CD4-positive, alpha-beta memory T cell (primary cell): ENCODE data around the gene KCND2. TPM values are rescaled to one million over a fixed set of nuclear protein-coding genes. Genes with fewer than 3 reads are reported as not detected.
"Not testable (repeated sequence)": the region's sequence is repeated elsewhere in the genome, so short reads cannot be mapped to it uniquely, and the experiment has no call there.

ENCODE experiments used
- CTCF ChIA-PET: fragments of 350-600 bp; sonication (Branson Sonifier 250); formaldehyde crosslinking; loops from one replicate; lab custom pipeline; 2021; ENCODE audit warnings: inconsistent platforms; ENCODE audit not compliant: partially characterized antibody; lab: Charles Lee
- POLR2A ChIA-PET: fragments of 350-600 bp; sonication (Branson Sonifier 250); formaldehyde crosslinking; loops from one replicate; lab custom pipeline; 2021; ENCODE audit not compliant: partially characterized antibody; lab: Charles Lee
- DNase-seq, 5 donors: peaks; one replicate each; pipeline versions ENCODE4 v3.0.0 to v3.0.0-alpha.2; 2020 to 2022; ENCODE audit warnings: mixed read lengths in 1 of 5
- H3K27ac ChIP-seq: one replicate; pipeline ENCODE4 v1.7.0; 2013; ENCODE audit warnings: low read depth, low read length
- H3K27me3 ChIP-seq: 2 replicates; pipeline ENCODE4 v1.7.0; 2013; ENCODE audit warnings: mild to moderate bottlenecking, low read length, moderate library complexity; ENCODE audit not compliant: insufficient read depth
- H3K36me3 ChIP-seq: 2 replicates; pipeline ENCODE4 v1.7.0; 2013; ENCODE audit warnings: mild to moderate bottlenecking, low read length, moderate library complexity; ENCODE audit not compliant: insufficient read depth
- H3K4me1 ChIP-seq: 2 replicates; pipeline ENCODE4 v1.7.0; 2013; ENCODE audit warnings: mild to moderate bottlenecking, low read length, moderate library complexity; ENCODE audit not compliant: insufficient read depth
- H3K4me3 ChIP-seq, 2 donors: one replicate each; pipeline ENCODE4 v1.7.0; 2013; ENCODE audit warnings: low read length in 2 of 2, mild to moderate bottlenecking in 1 of 2
- H3K9me3 ChIP-seq, 2 donors: one replicate each; pipeline ENCODE4 v1.7.0; 2013; ENCODE audit warnings: low read length in 2 of 2, control low read depth in 1 of 2; ENCODE audit not compliant: control insufficient read depth in 1 of 2
- H3K27ac Mint-ChIP-seq, 7 donors: one replicate each; pipeline ENCODE4 v1.8.0; 2020 to 2021; ENCODE audit warnings: mixed read lengths in 7 of 7, mild to moderate bottlenecking in 6 of 7, inconsistent platforms in 3 of 7, moderate library complexity in 3 of 7
- H3K27me3 Mint-ChIP-seq, 2 donors: one replicate each; pipeline ENCODE4 v1.8.0; 2020 to 2021; ENCODE audit warnings: mixed read lengths in 2 of 2
- H3K36me3 Mint-ChIP-seq, 2 donors: one replicate each; pipeline ENCODE4 v1.8.0; 2020 to 2021; ENCODE audit warnings: mixed read lengths in 2 of 2, inconsistent platforms in 1 of 2, mild to moderate bottlenecking in 1 of 2
- H3K4me1 Mint-ChIP-seq, 4 donors: one replicate each; pipeline ENCODE4 v1.8.0; 2020 to 2021; ENCODE audit warnings: mixed read lengths in 4 of 4, mild to moderate bottlenecking in 1 of 4
- H3K4me3 Mint-ChIP-seq, 8 donors: one replicate each; pipeline ENCODE4 v1.8.0; 2020 to 2021; ENCODE audit warnings: mixed read lengths in 8 of 8, mild to moderate bottlenecking in 7 of 8, moderate library complexity in 6 of 8, inconsistent platforms in 3 of 8
- H3K9me3 Mint-ChIP-seq, 8 donors: one replicate each; pipeline ENCODE4 v1.8.0; 2020 to 2021; ENCODE audit warnings: mixed read lengths in 8 of 8, mild to moderate bottlenecking in 5 of 8, inconsistent platforms in 3 of 8, moderate library complexity in 1 of 8
- intact Hi-C: fragments of 100-400 bp; cut with micrococcal nuclease; formaldehyde crosslinking; loops from one replicate; pipeline ENCODE4 v1.15.1; 2023
- polyA plus RNA-seq, 2 donors: library from polyadenylated mRNA; unstranded; fragments of 300-500 nt; fragmentation: Illumina TruSeq; gene quantifications; one replicate each; pipeline ENCODE4 v1.2.3, GENCODE V29; 2021
- total RNA-seq, 2 experiments: library from RNA; stranded (reverse); gene quantifications; one replicate each; pipeline ENCODE4 v1.2.3, GENCODE V29; 2021

Gene KCND2
- total and polyA plus RNA-seq, 4 experiments from 2014 or later, result not detected

- Mint-ChIP-seq H3K4me1 (peaks cover 0 to 2% (median 0%) of the 10 kb centered on the region in 4 donors), H3K9me3 (peaks cover 0 to 4% (median 0%) of the 10 kb centered on the region in 8 donors), H3K36me3 (no peaks in the 10 kb centered on the region), H3K4me3 (no peak overlapping the region), H3K27me3 (no peaks in the 10 kb centered on the region), H3K27ac (no peak overlapping the region)
- intact Hi-C loops, result no loop called here
- Histone ChIP-seq H3K27ac (no peak overlapping the region), H3K4me1 (no peaks in the 10 kb centered on the region), H3K36me3 (no peaks in the 10 kb centered on the region), H3K27me3 (no peaks in the 10 kb centered on the region), H3K4me3 (no peak overlapping the region), H3K9me3 (no peaks in the 10 kb centered on the region)
- CTCF ChIA-PET, result no interaction called here
- no peak for DNase-seq
- POLR2A ChIA-PET, result no interaction called here
These were observed 280.5 kb downstream of the KCND2 start for GRCh38 chr7:120553491-120553890.

- H3K4me3 Mint-ChIP-seq, result no peak overlapping the region
- no peaks in the 10 kb centered on the region for H3K36me3 ChIP-seq
- H3K27ac ChIP-seq, result no peak overlapping the region
- peaks cover 0 to 4% (median 0%) of the 10 kb centered on the region in 8 donors for H3K9me3 Mint-ChIP-seq
- CTCF ChIA-PET, result no interaction called here
- H3K4me1 Mint-ChIP-seq, result no peaks in the 10 kb centered on the region
- intact Hi-C loops, result no loop called here
- no peak overlapping the region for H3K27ac Mint-ChIP-seq
- no peaks in the 10 kb centered on the region for H3K36me3 Mint-ChIP-seq
- no peak overlapping the region for H3K4me3 ChIP-seq
- H3K4me1 ChIP-seq, result no peaks in the 10 kb centered on the region
- no peaks in the 10 kb centered on the region for H3K27me3 Mint-ChIP-seq
- POLR2A ChIA-PET, result no interaction called here
- no peaks in the 10 kb centered on the region for H3K9me3 ChIP-seq
- DNase-seq, result no peak
- H3K27me3 ChIP-seq, result no peaks in the 10 kb centered on the region
These were observed 282.1 kb downstream of the KCND2 start for GRCh38 chr7:120554960-120555571.

GRCh38 chr7:120564145-120564544 is 291.2 kb downstream of the KCND2 start:
- H3K9me3 ChIP-seq, result no peaks in the 10 kb centered on the region
- no peaks in the 10 kb centered on the region for H3K27me3 ChIP-seq
- no peaks in the 10 kb centered on the region for H3K4me1 ChIP-seq
- Mint-ChIP-seq H3K27ac (no peak overlapping the region), H3K36me3 (no peaks in the 10 kb centered on the region), H3K27me3 (no peaks in the 10 kb centered on the region), H3K9me3 (peaks cover 0 to 4% (median 0%) of the 10 kb centered on the region in 8 donors), H3K4me1 (no peaks in the 10 kb centered on the region), H3K4me3 (no peak overlapping the region)
- ChIA-PET CTCF (no interaction called here), POLR2A (no interaction called here)
- DNase-seq, result no peak
- H3K27ac ChIP-seq, result no peak overlapping the region
- intact Hi-C loops, result no loop called here
- H3K4me3 ChIP-seq, result no peak overlapping the region
- H3K36me3 ChIP-seq, result no peaks in the 10 kb centered on the region

GRCh38 chr7:120567204-120567603 is 294.2 kb downstream of the KCND2 start:
- Mint-ChIP-seq H3K27me3 (no peaks in the 10 kb centered on the region), H3K36me3 (no peaks in the 10 kb centered on the region), H3K4me3 (no peak overlapping the region), H3K27ac (no peak overlapping the region), H3K9me3 (peaks cover 0 to 1% (median 0%) of the 10 kb centered on the region in 8 donors), H3K4me1 (no peaks in the 10 kb centered on the region)
- DNase-seq, result no peak
- H3K4me1 ChIP-seq, result no peaks in the 10 kb centered on the region
- H3K9me3 ChIP-seq, result no peaks in the 10 kb centered on the region
- H3K36me3 ChIP-seq, result no peaks in the 10 kb centered on the region
- no peaks in the 10 kb centered on the region for H3K27me3 ChIP-seq
- intact Hi-C loops, result no loop called here
- no peak overlapping the region for H3K27ac ChIP-seq
- H3K4me3 ChIP-seq, result no peak overlapping the region
- POLR2A ChIA-PET, result no interaction called here
- CTCF ChIA-PET, result no interaction called here

DNA sequence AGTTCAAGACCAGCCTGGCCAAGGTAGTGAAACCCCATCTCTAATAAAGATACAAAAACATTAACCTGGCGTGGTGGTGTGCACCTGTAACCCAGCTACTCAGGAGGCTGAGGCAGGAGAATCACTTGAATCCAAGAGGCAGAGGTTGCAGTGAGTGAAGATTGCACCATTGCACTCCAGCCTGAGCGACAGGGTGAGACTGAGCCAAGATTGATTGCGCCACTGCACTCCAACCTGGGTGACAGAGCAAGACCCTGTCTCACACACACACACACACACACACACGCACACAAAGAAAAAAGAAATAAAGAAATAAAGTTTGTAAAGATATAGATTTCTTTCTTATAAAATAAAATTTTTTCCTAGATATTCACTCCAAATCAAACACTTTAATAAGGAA is 305.7 kb downstream of the KCND2 start:
- intact Hi-C loops, H3K4me3 Mint-ChIP-seq: not testable (repeated sequence)

GRCh38 chr7:120582916-120583315 is 309.9 kb downstream of the KCND2 start:
- H3K4me3 Mint-ChIP-seq, result no peak overlapping the region
- peaks cover 0 to 4% (median 2%) of the 10 kb centered on the region in 8 donors for H3K9me3 Mint-ChIP-seq
- H3K27ac Mint-ChIP-seq, result no peak overlapping the region
- Histone ChIP-seq H3K27ac (no peak overlapping the region), H3K36me3 (no peaks in the 10 kb centered on the region), H3K4me1 (no peaks in the 10 kb centered on the region), H3K27me3 (no peaks in the 10 kb centered on the region), H3K9me3 (no peaks in the 10 kb centered on the region), H3K4me3 (no peak overlapping the region)
- no peaks in the 10 kb centered on the region for H3K4me1 Mint-ChIP-seq
- intact Hi-C loops, result no loop called here
- DNase-seq, result no peak
- H3K27me3 Mint-ChIP-seq, result no peaks in the 10 kb centered on the region
- ChIA-PET CTCF (interaction anchor here (1.4 kb wide), 1 partner anchor 20 kb away, joined by 3 read pairs; no protein-coding TSS in a partner anchor), POLR2A (no interaction called here)
- H3K36me3 Mint-ChIP-seq, result no peaks in the 10 kb centered on the region

More for the DNA sequence above, 305.7 kb downstream of the KCND2 start:
- DNase-seq, H3K27ac ChIP-seq, H3K4me3 ChIP-seq, H3K27me3 ChIP-seq, POLR2A ChIA-PET, H3K4me1 ChIP-seq, H3K27ac Mint-ChIP-seq, CTCF ChIA-PET, H3K9me3 Mint-ChIP-seq, H3K36me3 Mint-ChIP-seq, H3K9me3 ChIP-seq, H3K4me1 Mint-ChIP-seq, H3K27me3 Mint-ChIP-seq, H3K36me3 ChIP-seq: not testable (repeated sequence)

DNA sequence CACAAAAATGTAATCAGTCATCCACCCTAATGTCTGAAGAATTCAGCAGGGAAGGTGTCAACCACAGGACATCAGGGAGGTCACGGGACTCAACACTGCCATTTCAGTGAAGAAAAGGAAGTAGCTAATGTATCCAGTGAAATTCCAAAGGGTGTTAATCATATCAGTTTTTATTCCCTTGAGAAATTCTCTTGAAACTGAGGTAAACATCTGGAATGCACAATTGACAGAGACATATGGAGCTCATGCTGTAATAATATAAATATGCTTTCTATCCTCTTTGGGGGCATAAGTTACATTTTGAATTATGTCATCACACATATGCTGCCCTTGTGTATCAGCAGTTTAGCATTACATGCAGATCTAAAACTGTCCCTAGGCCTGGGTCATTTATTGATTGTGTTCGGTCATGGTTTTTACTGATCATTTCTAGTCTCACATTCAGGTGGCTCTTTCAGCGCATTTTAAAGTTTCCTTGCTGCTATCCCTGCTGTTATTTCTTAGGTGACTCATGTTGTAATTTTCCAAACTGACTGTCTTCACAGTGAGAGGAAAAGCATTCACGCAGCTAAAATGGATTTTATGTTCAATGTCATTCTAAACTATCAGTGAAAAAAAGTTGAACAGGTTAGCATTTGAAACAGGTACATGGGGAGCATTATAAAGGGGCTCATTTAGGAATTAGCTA is 311.1 kb downstream of the KCND2 start:
- Mint-ChIP-seq H3K27me3 (no peaks in the 10 kb centered on the region), H3K4me1 (no peaks in the 10 kb centered on the region), H3K27ac (no peak overlapping the region), H3K36me3 (no peaks in the 10 kb centered on the region), H3K9me3 (peaks cover 0 to 4% (median 3%) of the 10 kb centered on the region in 8 donors), H3K4me3 (no peak overlapping the region)
- CTCF ChIA-PET, result interaction anchor here (1.4 kb wide), 1 partner anchor 21 kb away, joined by 3 read pairs; no protein-coding TSS in a partner anchor
- intact Hi-C loops, result no loop called here
- POLR2A ChIA-PET, result no interaction called here
- DNase-seq, result no peak
- no peaks in the 10 kb centered on the region for H3K9me3 ChIP-seq
- no peaks in the 10 kb centered on the region for H3K36me3 ChIP-seq
- H3K27ac ChIP-seq, result no peak overlapping the region
- H3K4me1 ChIP-seq, result no peaks in the 10 kb centered on the region
- H3K27me3 ChIP-seq, result no peaks in the 10 kb centered on the region
- H3K4me3 ChIP-seq, result no peak overlapping the region
